DMS53 (cell line): ENCODE data around the gene ESR2.
A peak's percentile ranks its signal among the peaks of the same experiment; 100 is the strongest.
"Not testable (repeated sequence)": the region's sequence is repeated elsewhere in the genome, so short reads cannot be mapped to it uniquely, and the experiment has no call there.

Experiments
- DNase-seq: peaks from one replicate; lab custom pipeline; 2025; lab: John Stamatoyannopoulos, UW

Gene ESR2

DNA sequence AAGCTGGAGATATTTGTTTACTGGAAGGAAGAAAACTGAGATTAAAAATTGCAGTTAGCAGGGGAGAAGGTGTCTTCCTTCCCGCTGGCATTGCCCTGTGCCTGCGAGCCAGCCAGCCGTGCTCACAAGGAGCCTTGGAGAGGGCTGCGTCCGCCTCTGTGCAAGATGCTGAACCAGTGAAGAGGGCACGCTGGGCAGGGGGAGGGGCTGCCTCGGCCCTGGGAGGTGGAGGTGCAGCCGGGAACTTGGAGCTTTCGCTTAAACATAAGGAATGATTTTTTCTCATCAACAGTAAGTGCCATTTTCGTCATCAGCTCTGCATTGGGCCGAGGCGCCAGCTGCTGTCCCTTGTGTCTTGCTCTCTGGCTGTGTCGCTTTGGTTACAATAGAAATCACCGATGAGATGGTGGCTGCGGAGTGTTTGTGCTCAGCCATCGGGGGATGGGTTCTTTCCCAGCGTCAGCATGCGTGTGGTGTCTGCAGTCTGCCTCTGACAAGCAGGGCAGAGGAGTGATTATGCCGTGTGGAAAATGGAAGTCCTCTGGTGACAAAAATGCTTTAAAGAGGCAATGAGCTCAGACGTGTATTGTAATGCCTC lies 97.3 kb downstream of the ESR2 start:
- no peak for DNase-seq

DNA sequence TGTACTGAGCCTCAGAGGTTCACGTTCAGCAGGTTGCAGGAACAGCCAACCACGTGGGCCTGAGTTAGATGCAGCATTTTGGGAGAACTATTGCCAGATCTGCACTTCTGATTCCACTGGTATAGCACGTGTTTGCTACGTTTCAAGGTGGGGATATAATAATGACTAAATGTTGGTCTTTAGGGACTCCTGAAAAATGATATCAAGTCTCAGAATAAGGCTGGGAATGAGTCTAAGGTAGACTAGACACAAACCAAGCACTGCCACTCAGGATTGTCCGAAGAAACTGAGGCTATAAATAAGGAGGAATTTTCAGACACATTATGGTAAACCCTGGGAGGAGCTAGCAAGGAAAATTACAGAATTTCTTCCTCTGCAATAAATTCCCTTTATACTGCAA lies 98.1 kb downstream of the ESR2 start:
- DNase-seq = no peak

GRCh38 chr14:64195199-64195598 lies 99.0 kb downstream of the ESR2 start:
- no peak for DNase-seq

GRCh38 chr14:64194404-64194803 lies 99.8 kb downstream of the ESR2 start:
- DNase-seq = no peak

- DNase-seq = no peak
Observed at GRCh38 chr14:64193821-64194220, 100.3 kb downstream of the ESR2 start.

DNA sequence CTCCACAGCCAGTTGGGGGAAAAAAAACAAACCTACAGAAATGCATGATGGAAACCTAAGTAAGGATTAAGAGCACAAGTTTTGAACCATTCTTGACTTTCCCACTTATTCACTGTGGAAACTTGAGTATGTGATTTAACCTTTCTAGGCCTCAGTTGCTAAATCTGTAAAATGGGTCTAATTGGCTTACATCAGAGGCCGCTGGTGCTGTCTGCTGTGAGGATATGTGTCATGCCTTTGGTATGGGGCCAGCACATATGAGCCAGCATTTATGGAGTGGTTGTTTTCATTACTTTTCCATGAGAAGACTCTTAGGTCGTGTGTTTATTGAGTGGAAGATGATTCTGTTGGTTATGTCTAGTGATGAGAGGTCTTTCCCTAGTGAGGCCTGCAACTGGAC lies 102.4 kb downstream of the ESR2 start:
- no peak for DNase-seq

- no peak for DNase-seq
Observed at GRCh38 chr14:64190974-64191502, 103.1 kb downstream of the ESR2 start.

- no peak for DNase-seq
Observed at GRCh38 chr14:64187331-64187730, 106.8 kb downstream of the ESR2 start.

- no peak for DNase-seq
Observed at GRCh38 chr14:64186231-64187129, 107.7 kb downstream of the ESR2 start.

GRCh38 chr14:64185184-64185583 lies 109.0 kb downstream of the ESR2 start:
- DNase-seq = no peak

DNA sequence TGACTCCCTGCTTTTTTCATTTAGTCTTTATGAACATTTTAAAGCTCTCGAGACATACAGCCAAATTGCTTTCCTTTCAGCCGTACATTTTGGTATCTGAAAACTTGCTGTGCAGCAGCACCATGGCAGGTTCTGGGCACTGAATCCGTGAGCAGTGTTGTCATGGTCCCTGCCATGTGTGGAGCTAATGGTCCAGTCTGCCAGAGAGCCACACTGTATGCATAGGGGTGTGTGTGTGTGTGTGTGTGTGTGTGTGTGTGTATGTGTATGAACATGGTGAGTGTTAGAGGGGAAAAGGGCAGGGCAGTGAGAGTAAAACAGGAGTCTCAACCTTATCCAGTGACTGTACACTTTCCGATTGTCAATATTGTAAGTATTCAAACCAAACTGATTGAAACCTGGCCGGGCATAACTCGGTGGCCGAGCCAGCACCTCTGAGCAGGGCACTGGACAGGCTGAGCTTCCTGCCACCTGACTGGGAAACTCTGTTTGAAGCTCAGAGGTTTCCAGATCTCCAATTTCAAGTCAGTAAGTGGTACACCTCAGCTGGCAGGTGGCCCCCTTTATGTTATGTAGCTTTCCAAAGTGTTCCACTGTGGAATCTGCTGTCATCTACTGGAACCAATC lies 110.0 kb downstream of the ESR2 start:
- DNase-seq = no peak

DNA sequence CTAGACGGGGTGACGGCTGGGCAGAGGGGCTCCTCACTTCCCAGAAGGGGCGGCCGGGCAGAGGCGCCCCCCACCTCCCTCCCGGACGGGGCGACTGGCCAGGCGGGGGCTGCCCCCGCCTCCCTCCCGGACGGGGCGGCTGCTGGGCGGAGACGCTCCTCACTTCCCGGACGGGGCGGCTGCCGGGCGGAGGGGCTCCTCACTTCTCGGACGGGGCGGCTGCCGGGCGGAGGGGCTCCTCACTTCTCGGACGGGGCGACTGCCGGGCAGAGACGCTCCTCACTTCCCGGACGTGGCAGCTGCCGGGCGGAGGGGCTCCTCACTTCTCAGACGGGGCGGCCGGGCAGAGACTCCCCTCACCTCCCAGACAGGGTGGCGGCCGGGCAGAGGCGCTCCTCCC lies 111.3 kb downstream of the ESR2 start:
- not testable (repeated sequence) for DNase-seq

- DNase-seq = no peak
Observed at GRCh38 chr14:64178814-64179213, 115.4 kb downstream of the ESR2 start.

DNA sequence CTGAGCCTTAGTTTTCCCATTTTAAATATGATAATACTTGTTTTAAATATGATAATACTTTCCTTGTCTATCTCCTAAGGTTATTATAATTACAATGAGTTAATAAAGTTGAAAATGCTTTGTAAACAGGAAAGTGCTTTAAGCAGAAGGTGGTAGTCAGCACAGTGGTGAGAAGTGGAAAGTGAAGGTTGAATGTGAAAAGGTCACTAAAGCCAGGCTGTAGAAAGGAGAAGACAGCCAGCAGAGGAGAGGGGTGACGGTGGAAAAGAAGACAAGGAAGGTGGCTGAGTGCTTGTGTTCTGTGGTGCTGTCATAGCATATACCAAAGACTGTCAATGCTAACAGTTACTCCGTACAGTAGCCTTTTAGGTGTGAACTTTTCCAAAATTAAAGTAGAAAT lies 117.8 kb downstream of the ESR2 start:
- no peak for DNase-seq

DNA sequence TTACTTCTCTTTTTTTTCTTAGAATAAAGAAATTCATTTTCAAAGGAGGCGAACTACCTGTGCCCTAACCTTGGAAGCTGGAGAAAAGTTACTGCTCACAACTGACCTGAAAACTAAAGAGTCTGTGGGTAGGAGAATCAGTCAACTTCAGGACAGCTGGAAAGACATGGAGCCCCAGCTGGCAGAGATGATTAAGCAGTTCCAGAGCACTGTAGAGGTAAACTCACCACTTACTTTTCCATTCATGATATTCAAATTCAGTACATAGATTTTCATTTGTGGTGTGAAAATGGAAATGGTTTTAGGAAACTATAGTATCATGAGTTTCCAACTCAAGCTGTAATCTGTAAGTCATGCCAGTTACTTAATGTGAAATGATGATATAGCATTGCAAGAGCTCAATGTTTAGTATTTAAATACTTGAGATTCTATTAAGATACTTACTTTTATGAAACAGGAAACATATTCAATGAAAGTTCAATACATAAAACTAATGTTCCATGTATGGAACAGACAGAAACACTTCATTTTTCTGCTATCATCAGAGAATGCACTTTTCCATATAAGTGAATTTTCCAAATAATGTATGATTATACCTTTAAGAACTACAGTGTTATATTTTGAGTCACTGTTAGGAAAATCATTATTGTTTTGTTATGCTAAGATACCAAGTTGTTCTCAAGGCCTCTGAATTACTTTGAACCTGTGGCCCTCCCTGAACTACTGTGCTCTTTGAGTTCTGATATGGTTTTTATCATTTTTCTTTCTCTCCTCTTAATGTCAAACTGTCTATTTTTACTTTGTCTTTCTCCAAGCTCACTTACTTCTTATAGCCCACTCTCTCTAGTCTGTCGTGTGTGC lies 119.0 kb downstream of the ESR2 start:
- no peak for DNase-seq

DNA sequence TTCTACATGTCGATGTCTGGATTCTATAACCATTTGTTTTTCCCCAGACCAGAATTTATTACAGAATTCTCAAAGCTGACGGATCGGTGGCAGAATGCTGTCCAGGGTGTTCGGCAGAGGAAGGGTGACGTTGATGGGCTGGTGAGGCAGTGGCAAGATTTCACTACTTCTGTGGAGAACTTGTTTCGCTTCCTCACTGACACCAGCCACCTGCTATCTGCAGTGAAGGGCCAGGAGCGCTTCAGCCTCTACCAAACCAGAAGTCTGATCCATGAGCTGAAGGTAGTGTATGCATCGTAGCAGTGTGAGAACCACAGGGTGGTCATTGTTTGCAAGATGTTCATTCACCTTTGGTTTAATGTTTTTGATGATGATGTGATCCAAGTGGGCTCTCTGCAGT lies 124.0 kb downstream of the ESR2 start:
- DNase-seq = no peak

DNA sequence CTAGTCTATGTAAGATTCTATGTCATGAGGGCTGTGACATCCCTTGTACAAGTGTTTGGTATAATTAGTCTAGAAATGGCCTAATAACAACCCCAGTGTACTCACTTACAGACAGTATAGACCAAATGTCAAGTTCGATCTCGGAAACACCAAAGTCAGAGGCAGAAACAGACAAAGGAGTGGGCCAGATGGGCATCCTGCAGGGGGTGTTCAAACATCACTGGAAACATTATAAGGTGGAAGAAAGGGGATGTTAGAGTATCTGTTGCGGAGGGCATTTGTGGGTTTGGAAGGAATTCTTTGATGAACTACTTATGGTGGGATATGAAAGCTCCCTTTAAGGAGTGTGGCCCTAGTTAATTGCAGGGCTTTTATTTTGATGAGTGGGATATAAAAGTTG lies 134.6 kb downstream of the ESR2 start:
- DNase-seq = no peak

GRCh38 chr14:64158608-64159007 lies 135.6 kb downstream of the ESR2 start:
- no peak for DNase-seq

- no peak for DNase-seq
Observed at GRCh38 chr14:64149921-64150320, 144.2 kb downstream of the ESR2 start.

- DNase-seq = no peak
Observed at GRCh38 chr14:64147126-64147790, 146.9 kb downstream of the ESR2 start.

GRCh38 chr14:64137657-64138290 lies 156.4 kb downstream of the ESR2 start:
- peak; percentile 3 for DNase-seq
